HepG2 (cell line): Measurements from ENCODE around the gene SKI. TPM values are rescaled to one million over a fixed set of nuclear protein-coding genes. Genes with fewer than 3 reads are reported as not detected.

Experiments
- ATAC-seq: fragments of 200-7000 bp; cut with Tn5 transposase; 3 replicates; pipeline ENCODE4 v1.9.1; 2020; ENCODE audit warnings: mild to moderate bottlenecking, moderate library complexity
- BruUV-seq: library from RNA; stranded (reverse); fragments of 400-500 nt; replicated peaks from 2 replicates; lab custom pipeline; 2021; lab: Mats Ljungman, UMichigan
- CTCF ChIA-PET: fragments of 300-600 bp; formaldehyde crosslinking; extraction: SDS; loops from one replicate; lab custom pipeline; 2021; ENCODE audit warnings: low total read pairs, inconsistent platforms, low intra/inter-chr PET ratio; lab: Yijun Ruan, JAX
- POLR2A ChIA-PET: fragments of 350-600 bp; sonication (Branson Sonifier 250); formaldehyde crosslinking; loops from one replicate; lab custom pipeline; 2020; ENCODE audit warnings: antibody characterized with exemption, inconsistent platforms; lab: Yijun Ruan, JAX
- DNase-seq: peaks from one replicate; pipeline ENCODE4 v3.0.0-alpha.2; 2015; ENCODE audit warnings: low spot score
- FAIRE-seq: peaks from 3 replicates; lab custom pipeline; 2011; peaks lifted over from hg19 to GRCh38; lab: Jason Lieb, UNC
- H2AFZ ChIP-seq: one replicate; pipeline ENCODE4 v1.6.1; 2011; ENCODE audit warnings: low read length, inconsistent platforms
- H3K27ac ChIP-seq: fragments of 300-600 bp; 3 replicates; pipeline ENCODE4 v1.8.0; 2011; ENCODE audit warnings: mixed run types, mild to moderate bottlenecking, mixed read lengths, low read length, inconsistent platforms; ENCODE audit not compliant: insufficient read depth; ENCODE audit errors: extremely low read length
- H3K27me3 ChIP-seq, 2 experiments: fragments of 200-600 bp in 1 of 2; 2 replicates in 1 of 2; 3 replicates in 1 of 2; pipeline versions ENCODE4 v1.6.0 to v1.8.0; 2011; ENCODE audit warnings: low read length in 2 of 2, mild to moderate bottlenecking in 2 of 2, moderate library complexity in 2 of 2, inconsistent platforms in 1 of 2; ENCODE audit not compliant: insufficient read depth in 2 of 2, control insufficient read depth in 1 of 2
- H3K36me3 ChIP-seq, 2 experiments: fragments of 200-600 bp in 1 of 2; replicated peaks in 1 of 2; 2 replicates in 1 of 2; 3 replicates in 1 of 2; pipeline versions ENCODE4 v1.5.1 to v1.8.0; 2011; ENCODE audit warnings: low read length in 2 of 2, inconsistent platforms in 1 of 2; ENCODE audit not compliant: insufficient read depth in 2 of 2, control insufficient read depth in 1 of 2
- H3K4me1 ChIP-seq: 2 replicates; pipeline ENCODE4 v1.5.1; 2012; ENCODE audit warnings: low read length, inconsistent platforms; ENCODE audit not compliant: insufficient read depth
- H3K4me2 ChIP-seq: 2 replicates; pipeline ENCODE4 v1.6.0; 2011; ENCODE audit warnings: low read depth, low read length, inconsistent platforms
- H3K4me3 ChIP-seq, 3 experiments: fragments of 200-600 bp in 1 of 3; sonication (generic), shearing (Covaris generic) in 1 of 3; replicated peaks in 1 of 3; 2 replicates each; pipeline ENCODE4 v1.5.1; 2011 to 2016; ENCODE audit warnings: low read length in 3 of 3, inconsistent platforms in 2 of 3, low read depth in 2 of 3, mild to moderate bottlenecking in 2 of 3, control low read depth in 1 of 3, mixed read lengths in 1 of 3; ENCODE audit not compliant: insufficient read depth in 1 of 3
- H3K79me2 ChIP-seq: one replicate; pipeline ENCODE4 v1.6.1; 2011; ENCODE audit warnings: low read length, inconsistent platforms; ENCODE audit not compliant: insufficient read depth
- H3K9ac ChIP-seq: 2 replicates; pipeline ENCODE4 v1.6.0; 2011; ENCODE audit warnings: mild to moderate bottlenecking, low read depth, low read length, inconsistent platforms; ENCODE audit not compliant: insufficient read depth
- H3K9me3 ChIP-seq: 2 replicates; pipeline ENCODE4 v1.5.1; 2012; ENCODE audit warnings: mild to moderate bottlenecking, low read length
- H4K20me1 ChIP-seq: 2 replicates; pipeline ENCODE4 v1.6.0; 2011; ENCODE audit warnings: inconsistent platforms, mild to moderate bottlenecking, low read length, moderate library complexity; ENCODE audit not compliant: insufficient read depth
- ATM ChIP-seq: fragments of 450-650 bp; IDR thresholded peaks from 2 replicates; pipeline ENCODE4 v1.7.1; 2017; ENCODE audit warnings: mild to moderate bottlenecking, borderline replicate concordance
- CENPT ChIP-seq: sonication (generic); formaldehyde crosslinking; IDR thresholded peaks from 2 replicates; pipeline ENCODE4 v1.8.0; 2022; ENCODE audit warnings: low read depth, mild to moderate bottlenecking, moderate library complexity, missing genetic modification reagents
- CHCHD3 ChIP-seq: sonication (generic); formaldehyde crosslinking; IDR thresholded peaks from 2 replicates; pipeline ENCODE4 v1.8.0; 2022; ENCODE audit warnings: mild to moderate bottlenecking, missing genetic modification reagents, moderate library complexity
- CREB3 ChIP-seq: sonication (generic); formaldehyde crosslinking; IDR thresholded peaks from 2 replicates; pipeline ENCODE4 v1.5.0; 2020; ENCODE audit warnings: missing genetic modification reagents
- E2F1 ChIP-seq: sonication (generic); formaldehyde crosslinking; IDR thresholded peaks from 2 replicates; pipeline ENCODE4 v1.5.0; 2020; ENCODE audit warnings: missing genetic modification reagents
- FOXA1 ChIP-seq, 2 experiments: fragments of 450-650 bp in 1 of 2; sonication (generic) in 1 of 2; formaldehyde crosslinking in 1 of 2; IDR thresholded peaks; 2 replicates each; pipeline versions ENCODE4 v1.4.0 to v1.6.1; 2016 to 2020; ENCODE audit warnings: missing genetic modification reagents in 1 of 2
- JDP2 ChIP-seq: sonication (generic); formaldehyde crosslinking; IDR thresholded peaks from 2 replicates; pipeline ENCODE4 v1.8.1; 2022; ENCODE audit warnings: missing genetic modification reagents, borderline replicate concordance
- NR3C1 ChIP-seq: sonication (generic); formaldehyde crosslinking; IDR thresholded peaks from 2 replicates; pipeline ENCODE4 v1.4.0; 2020; ENCODE audit warnings: missing genetic modification reagents
- PRMT3 ChIP-seq: sonication (generic); formaldehyde crosslinking; IDR thresholded peaks from 2 replicates; pipeline ENCODE4 v1.8.1; 2022; ENCODE audit warnings: low read depth, mild to moderate bottlenecking, moderate library complexity, missing genetic modification reagents, borderline replicate concordance
- TGIF2 ChIP-seq: IDR thresholded peaks from 2 replicates; pipeline ENCODE4 v1.6.1; 2016; ENCODE audit warnings: control low read depth, missing compliant biosample characterization
- ZBTB21 ChIP-seq: sonication (generic); formaldehyde crosslinking; IDR thresholded peaks from 2 replicates; pipeline ENCODE4 v1.4.0; 2020; ENCODE audit warnings: missing genetic modification reagents
- ZC3H13 ChIP-seq: sonication (generic); formaldehyde crosslinking; IDR thresholded peaks from 2 replicates; pipeline ENCODE4 v1.8.1; 2023; ENCODE audit warnings: mild to moderate bottlenecking, missing genetic modification reagents, moderate library complexity
- ZMYM4 ChIP-seq: sonication (generic); formaldehyde crosslinking; IDR thresholded peaks from 2 replicates; pipeline ENCODE4 v1.8.1; 2023; ENCODE audit warnings: mild to moderate bottlenecking, missing genetic modification reagents
- ZNF383 ChIP-seq: sonication (generic); formaldehyde crosslinking; IDR thresholded peaks from 2 replicates; pipeline ENCODE4 v1.4.0; 2020; ENCODE audit warnings: missing genetic modification reagents, mild to moderate bottlenecking, borderline replicate concordance
- ZNF747 ChIP-seq: sonication (generic); formaldehyde crosslinking; IDR thresholded peaks from 2 replicates; pipeline ENCODE4 v1.8.1; 2023; ENCODE audit warnings: missing genetic modification reagents, mild to moderate bottlenecking, borderline replicate concordance
- ZNF850 ChIP-seq: sonication (generic); formaldehyde crosslinking; conservative IDR thresholded peaks from 2 replicates; pipeline ENCODE4 v1.9.0; 2021; ENCODE audit warnings: mild to moderate bottlenecking, missing genetic modification reagents
- ZSCAN31 ChIP-seq: sonication (generic); formaldehyde crosslinking; IDR thresholded peaks from 2 replicates; pipeline ENCODE4 v1.5.0; 2020; ENCODE audit warnings: low read depth, mild to moderate bottlenecking, missing genetic modification reagents
- WGBS: methylation state at CpG from one replicate; pipeline ENCODE4 v1.1.6; 2017; ENCODE audit warnings: low lambda C conversion rate; 5-methylcytosine and 5-hydroxymethylcytosine counted together
- in situ Hi-C: cut with HindIII; loops from 2 replicates; pipeline ENCODE4 v1.10.0; 2017; ENCODE audit warnings: low pct_unique_long_range_greater_than_20kb; ENCODE audit not compliant: extremely low pct_ligation_motif_present
- intact Hi-C: fragments of 100-400 bp; cut with micrococcal nuclease; formaldehyde crosslinking; loops from one replicate; pipeline ENCODE4 v1.10.0; 2022; ENCODE audit not compliant: unreplicated experiment
- polyA plus RNA-seq, 8 experiments: library from polyadenylated mRNA; depleted of rRNA in 3 of 8; stranded (reverse) in 7 of 8; unstranded in 1 of 8; fragments of >200 nt; fragmentation: Illumina TruSeq in 4 of 8; extraction: Trizol in 4 of 8; gene quantifications; 2 replicates each; pipeline versions ENCODE4 v1.2.1 to v1.2.3, GENCODE V29; 2011 to 2016; ENCODE audit warnings: low read depth in 4 of 8, missing spikeins in 1 of 8, mixed read lengths in 1 of 8; ENCODE audit not compliant: insufficient read depth in 1 of 8
- total RNA-seq, 5 experiments: library from RNA; depleted of rRNA; stranded (reverse); fragments of >200 nt; fragmentation: Illumina TruSeq; extraction: Trizol; gene quantifications; 2 replicates each; pipeline ENCODE4 v1.2.3, GENCODE V29; 2016; ENCODE audit warnings: low read depth in 1 of 5
- TF ChIP-seq, protein P1 (sequence below), 2 experiments: sonication (generic) in 1 of 2; formaldehyde crosslinking in 1 of 2; IDR thresholded peaks; 2 replicates each; pipeline versions ENCODE4 v1.5.1 to v1.6.1; 2011 to 2020; ENCODE audit warnings: borderline replicate concordance in 1 of 2, low read depth in 1 of 2, low read length in 1 of 2, mild to moderate bottlenecking in 1 of 2, missing genetic modification reagents in 1 of 2, moderate library complexity in 1 of 2

SKI gene
- total and polyA plus RNA-seq, 2 of the 13 experiments (the other 11 are each of a cell fraction or from before 2014, with no cell fraction given), result 4.7 to 6.9 TPM

- H3K9ac ChIP-seq, result no peak overlapping the region
- H4K20me1 ChIP-seq, result peaks cover 48% of the 10 kb centered on the region
- ChIA-PET CTCF (no interaction called here), POLR2A (no interaction called here)
- BruUV-seq, result no TSS peak
- H3K36me3 ChIP-seq, result peaks cover 3 to 14% of the 10 kb centered on the region in 2 experiments; a peak in 3 of 5 replicates
- peaks cover 72% of the 10 kb centered on the region for H3K79me2 ChIP-seq
- WGBS, result 94% methylated on average over 11 of the region's 12 CpGs
- no peaks in the 10 kb centered on the region for H3K27me3 ChIP-seq
- ATAC-seq, result no peak
- peaks cover 49% of the 10 kb centered on the region for H3K4me1 ChIP-seq
- H3K27ac ChIP-seq, result no peak overlapping the region
- no peak overlapping the region for H3K4me2 ChIP-seq
- in situ Hi-C loops, result no loop called here
- no peaks in the 10 kb centered on the region for H3K9me3 ChIP-seq
- no peak for FAIRE-seq
- TF ChIP-seq ZNF747 (CRISPR knock-in tag), result no peak
- no peak for TF ChIP-seq CENPT
- no peak for TF ChIP-seq ZC3H13 (CRISPR knock-in tag)
- no peak for TF ChIP-seq TGIF2 (CRISPR knock-in tag)
- no peak for TF ChIP-seq ZBTB21 (CRISPR knock-in tag)
- no peak for TF ChIP-seq ZNF850
- TF ChIP-seq ZNF383 (CRISPR knock-in tag), result no peak
- no peak for TF ChIP-seq ZMYM4 (CRISPR knock-in tag)
- no peak for TF ChIP-seq E2F1
- no peak for TF ChIP-seq PRMT3
- TF ChIP-seq CHCHD3 (CRISPR knock-in tag), result no peak
- no peak for TF ChIP-seq CREB3 (CRISPR knock-in tag)
- TF ChIP-seq FOXA1 (IDR thresholded peaks at IDR 0.05), result no peak
- no peak for TF ChIP-seq FOXA1 (CRISPR knock-in tag; IDR thresholded peaks at IDR 0.05)
- TF ChIP-seq, protein P1, sequence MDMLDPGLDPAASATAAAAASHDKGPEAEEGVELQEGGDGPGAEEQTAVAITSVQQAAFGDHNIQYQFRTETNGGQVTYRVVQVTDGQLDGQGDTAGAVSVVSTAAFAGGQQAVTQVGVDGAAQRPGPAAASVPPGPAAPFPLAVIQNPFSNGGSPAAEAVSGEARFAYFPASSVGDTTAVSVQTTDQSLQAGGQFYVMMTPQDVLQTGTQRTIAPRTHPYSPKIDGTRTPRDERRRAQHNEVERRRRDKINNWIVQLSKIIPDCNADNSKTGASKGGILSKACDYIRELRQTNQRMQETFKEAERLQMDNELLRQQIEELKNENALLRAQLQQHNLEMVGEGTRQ (IDR thresholded peaks at IDR 0.05; ENCODE audit: low read depth, low read length), result no peak
- TF ChIP-seq, protein P1 (CRISPR knock-in tag; IDR thresholded peaks at IDR 0.05; ENCODE audit: borderline replicate concordance), result no peak
- TF ChIP-seq ATM, result no peak
- TF ChIP-seq JDP2 (CRISPR knock-in tag), result no peak
- no peak for TF ChIP-seq ZSCAN31 (CRISPR knock-in tag)
- no peak for TF ChIP-seq NR3C1 (CRISPR knock-in tag)
- DNase-seq, result no peak
- no peak overlapping the region for H3K4me3 ChIP-seq
- H2AFZ ChIP-seq, result no peak overlapping the region
- intact Hi-C loops, result no loop called here
Observed at GRCh38 chr1:2276803-2277580, 48.9 kb downstream of the SKI start.
